GM23338 (cell line): ENCODE measurements around the gene TULP1. TPM values are rescaled to one million over a fixed set of nuclear protein-coding genes. Genes with fewer than 3 reads are reported as not detected.

ENCODE experiments used
- ATAC-seq: fragments of 200-7000 bp; cut with Tn5 transposase; 3 replicates; pipeline ENCODE4 v1.9.1; 2020
- DNase-seq: peaks from one replicate; pipeline ENCODE4 v3.0.0-alpha.2; 2015; ENCODE audit warnings: low spot score
- H2AFZ ChIP-seq: fragments of 200-600 bp; sonication (generic); 2 replicates; pipeline ENCODE4 v1.8.0; 2016; ENCODE audit warnings: antibody characterized with exemption, mild to moderate bottlenecking, moderate library complexity
- H3F3A ChIP-seq: fragments of 200-600 bp; sonication (generic); replicated peaks from 2 replicates; pipeline ENCODE4 v1.8.0; 2017; ENCODE audit warnings: antibody characterized with exemption, mixed run types, low read depth
- H3K27ac ChIP-seq: fragments of 200-600 bp; sonication (generic); 2 replicates; pipeline ENCODE4 v1.6.1; 2016; ENCODE audit warnings: low read depth
- H3K27me3 ChIP-seq: fragments of 200-600 bp; sonication (generic); 2 replicates; pipeline ENCODE4 v1.8.0; 2016; ENCODE audit warnings: mild to moderate bottlenecking, mixed run types, moderate library complexity; ENCODE audit not compliant: insufficient read depth
- H3K36me3 ChIP-seq: fragments of 200-600 bp; sonication (generic); 2 replicates; pipeline ENCODE4 v1.8.0; 2016; ENCODE audit warnings: mild to moderate bottlenecking; ENCODE audit not compliant: insufficient read depth
- H3K4me1 ChIP-seq: fragments of 200-600 bp; sonication (generic); 2 replicates; pipeline ENCODE4 v1.8.0; 2016; ENCODE audit warnings: mild to moderate bottlenecking, moderate library complexity; ENCODE audit not compliant: insufficient read depth
- H3K4me2 ChIP-seq: fragments of 200-600 bp; sonication (generic); 2 replicates; pipeline ENCODE4 v1.7.1; 2017; ENCODE audit warnings: mixed run types
- H3K4me3 ChIP-seq: fragments of 200-600 bp; sonication (generic); 2 replicates; pipeline ENCODE4 v1.6.1; 2016; ENCODE audit warnings: mixed run types
- H3K79me2 ChIP-seq: fragments of 200-600 bp; sonication (generic); replicated peaks from 2 replicates; pipeline ENCODE4 v1.8.0; 2017; ENCODE audit warnings: mild to moderate bottlenecking; ENCODE audit not compliant: insufficient read depth
- H3K9me2 ChIP-seq: fragments of 200-600 bp; sonication (generic); 2 replicates; pipeline ENCODE4 v1.8.0; 2017; ENCODE audit not compliant: insufficient read depth
- H4K20me1 ChIP-seq: fragments of 200-600 bp; sonication (generic); replicated peaks from 2 replicates; pipeline ENCODE4 v1.8.0; 2017; ENCODE audit warnings: mild to moderate bottlenecking; ENCODE audit not compliant: insufficient read depth
- H3K27ac Mint-ChIP-seq: 2 replicates; pipeline ENCODE4 v1.8.0; 2020; ENCODE audit warnings: inconsistent platforms, mild to moderate bottlenecking, moderate library complexity, mixed read lengths
- H3K27me3 Mint-ChIP-seq: 3 replicates; pipeline ENCODE4 v1.8.0; 2022; ENCODE audit warnings: low read depth, mild to moderate bottlenecking, moderate library complexity, mixed read lengths, inconsistent platforms; ENCODE audit not compliant: insufficient read depth, poor library complexity
- H3K36me3 Mint-ChIP-seq: 3 replicates; pipeline ENCODE4 v1.8.0; 2021; ENCODE audit warnings: low read depth, mild to moderate bottlenecking, inconsistent platforms, moderate library complexity, mixed read lengths
- H3K4me1 Mint-ChIP-seq: 3 replicates; pipeline ENCODE4 v1.8.0; 2020; ENCODE audit warnings: mild to moderate bottlenecking, inconsistent platforms, mixed read lengths
- H3K4me3 Mint-ChIP-seq: 3 replicates; pipeline ENCODE4 v1.8.0; 2021; ENCODE audit warnings: moderate library complexity, mild to moderate bottlenecking, inconsistent platforms, mixed read lengths
- H3K9me3 Mint-ChIP-seq: 3 replicates; pipeline ENCODE4 v1.8.0; 2020; ENCODE audit warnings: moderate library complexity, mild to moderate bottlenecking, inconsistent platforms, mixed read lengths
- EZH2 ChIP-seq: fragments of 200-600 bp; sonication (generic); IDR thresholded peaks from one replicate; pipeline ENCODE4 v1.8.0; 2017; ENCODE audit warnings: antibody characterized with exemption, mild to moderate bottlenecking, low read depth; ENCODE audit not compliant: unreplicated experiment
- EZH2phosphoT487 ChIP-seq: fragments of 200-600 bp; sonication (generic); IDR thresholded peaks from one replicate; pipeline ENCODE4 v1.8.1; 2018; ENCODE audit warnings: antibody characterized with exemption; ENCODE audit not compliant: unreplicated experiment
- JUNB ChIP-seq: IDR thresholded peaks from one replicate; pipeline ENCODE4 v1.6.1; 2016; ENCODE audit warnings: antibody characterized with exemption; ENCODE audit not compliant: unreplicated experiment
- NANOG ChIP-seq: IDR thresholded peaks from 2 replicates; pipeline ENCODE4 v1.6.1; 2016; ENCODE audit warnings: antibody characterized with exemption, borderline replicate concordance
- POLR2AphosphoS5 ChIP-seq: IDR thresholded peaks from 2 replicates; pipeline ENCODE4 v1.6.1; 2016; ENCODE audit warnings: antibody characterized with exemption, low read depth
- STAT1 ChIP-seq: IDR thresholded peaks from one replicate; pipeline ENCODE4 v1.6.1; 2016; ENCODE audit warnings: antibody characterized with exemption; ENCODE audit not compliant: unreplicated experiment
- ZNF331 ChIP-seq: fragments of 250-450 bp; sonication (Bioruptor Pico); IDR thresholded peaks from 2 replicates; pipeline ENCODE4 v1.5.0; 2020; ENCODE audit warnings: low read depth, mild to moderate bottlenecking, moderate library complexity
- ZNF462 ChIP-seq: fragments of 250-450 bp; sonication (Bioruptor Pico); IDR thresholded peaks from 2 replicates; pipeline ENCODE4 v1.5.0; 2020; ENCODE audit warnings: mild to moderate bottlenecking, moderate library complexity
- polyA plus RNA-seq: library from polyadenylated mRNA; unstranded; fragments of >200 nt; fragmentation: Nextera tagmentation; extraction: Ambion mirVana; gene quantifications from 2 replicates; pipeline ENCODE4 v1.2.1, GENCODE V29; 2016
- total RNA-seq: library from RNA; depleted of rRNA; stranded (reverse); fragments of >200 nt; shearing (Covaris generic); gene quantifications from 2 replicates; pipeline ENCODE4 v1.2.3, GENCODE V29; 2014
- TF ChIP-seq, protein P1 (sequence below): IDR thresholded peaks from one replicate; pipeline ENCODE4 v1.6.1; 2018; ENCODE audit warnings: antibody characterized with exemption; ENCODE audit not compliant: unreplicated experiment

TULP1 gene
- total and polyA plus RNA-seq, 2 experiments from 2014 or later, result 3.0 to 3.8 TPM

DNA sequence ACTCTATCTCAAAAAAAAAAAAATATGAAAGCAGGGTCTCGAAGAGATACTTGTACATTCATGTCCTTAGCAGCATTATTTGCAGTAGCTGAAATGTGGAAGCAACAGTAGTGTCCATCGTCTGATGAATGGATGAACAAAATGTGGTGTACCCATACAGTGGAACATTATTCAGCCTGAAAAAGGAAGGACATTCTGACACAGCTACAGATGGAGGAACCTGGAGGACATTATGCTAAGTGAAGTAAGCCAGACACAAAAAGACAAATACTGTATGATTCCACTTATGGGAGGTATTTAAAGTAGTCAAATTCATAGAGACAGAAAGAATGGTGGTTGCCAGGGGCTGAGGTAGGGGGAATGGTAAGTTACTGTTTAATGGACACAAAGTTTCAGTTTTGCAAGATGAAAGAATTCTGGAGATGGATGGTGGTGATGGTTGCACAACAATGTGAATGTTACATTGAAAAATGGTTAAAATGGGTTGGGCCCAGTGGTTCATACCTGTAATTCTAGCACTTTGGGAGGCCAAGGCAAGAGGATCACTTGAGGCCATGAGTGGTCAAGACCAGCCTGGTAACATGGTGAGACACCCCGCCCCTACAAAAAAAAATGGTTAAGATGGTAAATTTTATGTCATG is 11.8 kb upstream of the TULP1 start:
- no peaks in the 10 kb centered on the region for H3K36me3 ChIP-seq
- peaks cover 7% of the 10 kb centered on the region for H3K4me1 ChIP-seq
- no peak overlapping the region for H2AFZ ChIP-seq
- H3K4me1 Mint-ChIP-seq, result peaks cover 11% of the 10 kb centered on the region; the same call in 2 of the 3 replicates
- no peaks in the 10 kb centered on the region for H4K20me1 ChIP-seq
- H3K27ac ChIP-seq, result no peak overlapping the region
- no peaks in the 10 kb centered on the region for H3K27me3 ChIP-seq
- peaks cover 15% of the 10 kb centered on the region for H3K27me3 Mint-ChIP-seq
- H3K4me3 Mint-ChIP-seq, result no peak overlapping the region
- H3K36me3 Mint-ChIP-seq, result no peaks in the 10 kb centered on the region
- no peaks in the 10 kb centered on the region; the same call in 2 of the 3 replicates for H3K9me3 Mint-ChIP-seq
- no peak overlapping the region for H3K27ac Mint-ChIP-seq
- no peaks in the 10 kb centered on the region for H3K79me2 ChIP-seq
- no peaks in the 10 kb centered on the region for H3K9me2 ChIP-seq
- ATAC-seq (no peak), DNase-seq (no peak)
- TF ChIP-seq POLR2AphosphoS5 (no peak), EZH2phosphoT487 (no peak), ZNF331 (CRISPR knock-in tag) (no peak), JUNB (no peak), ZNF462 (no peak), NANOG (no peak), EZH2 (no peak), STAT1 (no peak)
- TF ChIP-seq, protein P1, sequence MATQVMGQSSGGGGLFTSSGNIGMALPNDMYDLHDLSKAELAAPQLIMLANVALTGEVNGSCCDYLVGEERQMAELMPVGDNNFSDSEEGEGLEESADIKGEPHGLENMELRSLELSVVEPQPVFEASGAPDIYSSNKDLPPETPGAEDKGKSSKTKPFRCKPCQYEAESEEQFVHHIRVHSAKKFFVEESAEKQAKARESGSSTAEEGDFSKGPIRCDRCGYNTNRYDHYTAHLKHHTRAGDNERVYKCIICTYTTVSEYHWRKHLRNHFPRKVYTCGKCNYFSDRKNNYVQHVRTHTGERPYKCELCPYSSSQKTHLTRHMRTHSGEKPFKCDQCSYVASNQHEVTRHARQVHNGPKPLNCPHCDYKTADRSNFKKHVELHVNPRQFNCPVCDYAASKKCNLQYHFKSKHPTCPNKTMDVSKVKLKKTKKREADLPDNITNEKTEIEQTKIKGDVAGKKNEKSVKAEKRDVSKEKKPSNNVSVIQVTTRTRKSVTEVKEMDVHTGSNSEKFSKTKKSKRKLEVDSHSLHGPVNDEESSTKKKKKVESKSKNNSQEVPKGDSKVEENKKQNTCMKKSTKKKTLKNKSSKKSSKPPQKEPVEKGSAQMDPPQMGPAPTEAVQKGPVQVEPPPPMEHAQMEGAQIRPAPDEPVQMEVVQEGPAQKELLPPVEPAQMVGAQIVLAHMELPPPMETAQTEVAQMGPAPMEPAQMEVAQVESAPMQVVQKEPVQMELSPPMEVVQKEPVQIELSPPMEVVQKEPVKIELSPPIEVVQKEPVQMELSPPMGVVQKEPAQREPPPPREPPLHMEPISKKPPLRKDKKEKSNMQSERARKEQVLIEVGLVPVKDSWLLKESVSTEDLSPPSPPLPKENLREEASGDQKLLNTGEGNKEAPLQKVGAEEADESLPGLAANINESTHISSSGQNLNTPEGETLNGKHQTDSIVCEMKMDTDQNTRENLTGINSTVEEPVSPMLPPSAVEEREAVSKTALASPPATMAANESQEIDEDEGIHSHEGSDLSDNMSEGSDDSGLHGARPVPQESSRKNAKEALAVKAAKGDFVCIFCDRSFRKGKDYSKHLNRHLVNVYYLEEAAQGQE, result no peak
- H3K4me3 ChIP-seq, result no peak overlapping the region
- 0 out of 2 replicates have a peak, but pooled peaks cover 3% of the 10 kb centered on the region for H3F3A ChIP-seq
- no peak overlapping the region for H3K4me2 ChIP-seq
